Adrenal gland (tissue), 12 donors: Measurements from ENCODE around the gene TPP2. TPM values are rescaled to one million over a fixed set of nuclear protein-coding genes. Genes with fewer than 3 reads are reported as not detected.

Experiments
- DNase-seq, 7 donors: peaks; one replicate each; pipeline ENCODE4 v3.0.0-alpha.2; 2019 to 2020
- H3K27ac ChIP-seq, 5 donors: fragments of 200-600 bp; sonication (generic) in 4 of 5; 1 replicate in 3 of 5; 2 replicates in 2 of 5; pipeline versions ENCODE4 v1.5.1 to v1.8.0; 2016 to 2020; ENCODE audit warnings: mild to moderate bottlenecking in 1 of 5
- H3K27me3 ChIP-seq: fragments of 200-600 bp; 2 replicates; pipeline ENCODE4 v1.8.0; 2021
- H3K36me3 ChIP-seq, 2 donors: fragments of 200-600 bp; replicated peaks in 1 of 2; 1 replicate in 1 of 2; 2 replicates in 1 of 2; pipeline versions ENCODE4 v1.5.1 to v1.8.0; 2018 to 2022
- H3K4me1 ChIP-seq, 2 donors: fragments of 200-600 bp; replicated peaks in 1 of 2; 1 replicate in 1 of 2; 2 replicates in 1 of 2; pipeline versions ENCODE4 v1.5.1 to v1.8.0; 2018 to 2021
- H3K4me3 ChIP-seq, 4 donors: fragments of 200-600 bp; sonication (generic) in 3 of 4; one replicate each; pipeline ENCODE4 v1.5.1; 2016 to 2018
- H3K9me3 ChIP-seq, 3 donors: fragments of 200-600 bp; sonication (generic) in 1 of 3; replicated peaks in 1 of 3; 1 replicate in 2 of 3; 2 replicates in 1 of 3; pipeline versions ENCODE4 v1.5.1 to v1.8.0; 2016 to 2021
- POLR2A ChIP-seq, 2 donors: fragments of 450-650 bp; IDR thresholded peaks; one replicate each; pipeline ENCODE4 v1.6.1; 2017; ENCODE audit warnings: antibody characterized with exemption in 2 of 2, mild to moderate bottlenecking in 2 of 2, moderate library complexity in 1 of 2
- WGBS, 4 donors: extraction: QIAGEN DNeasy Blood & Tissue Kit in 2 of 4; methylation state at CpG; one replicate each; pipeline versions ENCODE4 v1.1.5 to v1.1.7; 2013 to 2017; 5-methylcytosine and 5-hydroxymethylcytosine counted together
- intact Hi-C, 2 donors: fragments of 100-400 bp; cut with DNase I; formaldehyde crosslinking; loops; one replicate each; pipeline versions ENCODE4 v1.14.1 to v1.15.0; 2022 to 2023
- polyA plus RNA-seq, 3 donors: library from polyadenylated mRNA; stranded (reverse); fragments of 200-250 nt in 2 of 3; fragments of 350-450 nt in 1 of 3; fragmentation: Illumina TruSeq in 1 of 3; extraction: RNeasy Lipid Tissue Mini Kit (QIAGEN cat#74804) in 1 of 3; gene quantifications; one replicate each; pipeline ENCODE4 v1.2.3, GENCODE V29; 2013 to 2014
- total RNA-seq, 9 donors: library from RNA; depleted of rRNA in 4 of 9; stranded (reverse); fragments of >200 nt in 4 of 9; fragments of 120-200 nt in 1 of 9; fragmentation: NEBNext Ultra II Directional in 1 of 9; extraction: Animal tissue kit (Norgen Biotek cat#: 25700) in 1 of 9; gene quantifications; one replicate each; pipeline versions ENCODE4 v1.1.0 to v1.2.4, GENCODE V29; 2013 to 2023
- TF ChIP-seq, protein P1 (sequence below), 6 experiments: fragments of 450-650 bp in 4 of 6; fragments of 200-600 bp in 2 of 6; sonication (generic) in 1 of 6; IDR thresholded peaks; 1 replicate in 5 of 6; 2 replicates in 1 of 6; pipeline versions ENCODE4 v1.5.1 to v1.8.0; 2016 to 2021; ENCODE audit warnings: antibody characterized with exemption in 6 of 6, mild to moderate bottlenecking in 2 of 6, moderate library complexity in 1 of 6
- donor health status: healthy with polysubstance abuse.
- donor health status: Bipolar disorder and iron deficiency.
- donor health status: DM: yes; HTN: yes; CAD: no.
- donor health status: DM: no; HTN: no; CAD: no.
- donor health status: DM: no; HTN: no; CAD: no.
- donor health status: DM: yes; HTN: yes; CAD: no.

TPP2 gene
- total and polyA plus RNA-seq, 12 donors = 13.8 to 50.6 (median 25.7) TPM

DNA sequence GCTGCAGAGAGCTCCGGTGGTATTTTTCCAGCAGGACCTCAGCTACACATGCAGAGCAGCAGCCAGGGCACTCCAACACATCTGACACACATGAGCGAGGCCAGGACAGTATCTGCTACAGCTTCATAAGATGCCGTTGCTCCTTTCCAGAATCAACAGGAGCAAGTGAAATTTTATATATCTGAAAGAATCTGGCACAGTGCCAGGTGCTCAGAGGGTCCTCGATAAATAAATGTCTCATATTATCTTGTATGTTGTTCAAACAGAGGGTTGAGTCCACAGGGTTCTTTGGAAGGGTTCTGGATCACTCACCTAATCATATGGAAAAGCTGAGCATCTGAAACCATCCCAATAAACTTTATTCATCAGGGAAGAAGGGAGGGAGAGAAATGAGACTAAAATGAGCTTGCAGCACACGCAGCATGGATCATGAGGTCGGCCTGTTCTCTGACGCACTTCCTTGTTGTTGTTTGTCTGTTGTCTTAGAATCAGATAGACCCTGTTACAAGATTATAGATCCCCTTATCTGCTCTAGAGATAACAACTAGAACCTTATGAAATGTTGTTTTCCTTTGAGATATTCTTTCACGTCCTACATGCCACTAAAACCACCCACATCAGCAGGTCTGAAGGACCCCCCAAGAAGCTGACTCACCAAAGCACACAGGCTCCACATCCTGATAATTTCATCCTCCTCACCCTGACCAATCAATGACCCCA, 101.3 kb downstream of the TPP2 start:
- no peak overlapping the region for H3K4me3 ChIP-seq
- no peaks in the 10 kb centered on the region for H3K4me1 ChIP-seq
- no peak for TF ChIP-seq POLR2A (IDR thresholded peaks at IDR 0.05)
- TF ChIP-seq, protein P1, sequence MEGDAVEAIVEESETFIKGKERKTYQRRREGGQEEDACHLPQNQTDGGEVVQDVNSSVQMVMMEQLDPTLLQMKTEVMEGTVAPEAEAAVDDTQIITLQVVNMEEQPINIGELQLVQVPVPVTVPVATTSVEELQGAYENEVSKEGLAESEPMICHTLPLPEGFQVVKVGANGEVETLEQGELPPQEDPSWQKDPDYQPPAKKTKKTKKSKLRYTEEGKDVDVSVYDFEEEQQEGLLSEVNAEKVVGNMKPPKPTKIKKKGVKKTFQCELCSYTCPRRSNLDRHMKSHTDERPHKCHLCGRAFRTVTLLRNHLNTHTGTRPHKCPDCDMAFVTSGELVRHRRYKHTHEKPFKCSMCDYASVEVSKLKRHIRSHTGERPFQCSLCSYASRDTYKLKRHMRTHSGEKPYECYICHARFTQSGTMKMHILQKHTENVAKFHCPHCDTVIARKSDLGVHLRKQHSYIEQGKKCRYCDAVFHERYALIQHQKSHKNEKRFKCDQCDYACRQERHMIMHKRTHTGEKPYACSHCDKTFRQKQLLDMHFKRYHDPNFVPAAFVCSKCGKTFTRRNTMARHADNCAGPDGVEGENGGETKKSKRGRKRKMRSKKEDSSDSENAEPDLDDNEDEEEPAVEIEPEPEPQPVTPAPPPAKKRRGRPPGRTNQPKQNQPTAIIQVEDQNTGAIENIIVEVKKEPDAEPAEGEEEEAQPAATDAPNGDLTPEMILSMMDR (IDR thresholded peaks at IDR 0.05) = no peak
- H3K27ac ChIP-seq = no peak overlapping the region
- H3K36me3 ChIP-seq = no peaks in the 10 kb centered on the region
- intact Hi-C loops = no loop called here
- WGBS, 4 donors = 73 to 84% (median 83%) methylated on average over 7 to 8 of the region's 8 CpGs
- no peaks in the 10 kb centered on the region for H3K9me3 ChIP-seq
- no peaks in the 10 kb centered on the region for H3K27me3 ChIP-seq
- no peak for DNase-seq

DNA sequence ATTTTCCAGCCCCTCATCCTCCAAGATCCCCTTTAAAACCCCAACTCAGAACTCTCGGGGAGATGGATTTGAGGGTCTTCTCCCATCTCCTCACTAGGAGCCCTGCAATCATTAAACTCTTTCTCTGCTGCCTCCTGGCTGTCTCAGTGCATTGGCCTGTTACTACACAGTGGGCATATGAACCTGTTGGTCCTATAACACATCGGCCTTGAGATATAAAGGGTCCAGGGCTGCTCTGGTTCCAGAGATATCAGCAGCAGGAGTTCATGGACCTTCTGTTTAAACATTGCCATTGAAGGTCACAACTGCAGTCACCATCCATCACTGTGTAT, 101.8 kb downstream of the TPP2 start:
- no peak overlapping the region for H3K4me3 ChIP-seq
- DNase-seq = no peak
- intact Hi-C loops = no loop called here
- no peaks in the 10 kb centered on the region for H3K9me3 ChIP-seq
- TF ChIP-seq POLR2A (IDR thresholded peaks at IDR 0.05) = no peak
- TF ChIP-seq, protein P1 (IDR thresholded peaks at IDR 0.05) = no peak
- no peaks in the 10 kb centered on the region for H3K4me1 ChIP-seq
- 75 to 92% (median 84%) methylated on average over 2 of the region's 2 CpGs for WGBS, 4 donors
- no peaks in the 10 kb centered on the region for H3K36me3 ChIP-seq
- H3K27ac ChIP-seq = no peak overlapping the region
- H3K27me3 ChIP-seq = no peaks in the 10 kb centered on the region

DNA sequence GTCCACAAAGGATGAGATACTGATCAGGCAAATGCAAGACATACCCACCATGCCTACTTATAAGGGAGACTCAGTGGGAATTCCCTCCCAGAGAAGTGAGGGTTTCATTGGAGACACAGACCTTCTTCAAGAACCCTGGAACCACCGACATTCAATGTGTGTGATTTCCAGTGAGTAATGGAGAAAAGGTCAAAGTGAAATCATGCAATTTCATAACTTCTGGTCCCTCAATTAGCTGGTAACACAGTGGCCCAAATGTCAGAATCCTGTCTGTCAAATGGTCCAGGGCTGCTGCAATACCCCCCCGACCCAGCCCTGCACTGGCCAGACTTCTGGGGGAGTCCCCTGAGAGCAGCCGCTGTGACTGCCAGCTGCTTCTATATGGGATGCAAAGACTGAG, 102.7 kb downstream of the TPP2 start:
- H3K27ac ChIP-seq = no peak overlapping the region
- intact Hi-C loops = no loop called here
- H3K27me3 ChIP-seq = no peaks in the 10 kb centered on the region
- no peak for TF ChIP-seq POLR2A (IDR thresholded peaks at IDR 0.05)
- TF ChIP-seq, protein P1 (IDR thresholded peaks at IDR 0.05) = no peak
- 69 to 77% (median 73%) methylated on average over 3 of the region's 3 CpGs for WGBS, 4 donors
- no peak overlapping the region for H3K4me3 ChIP-seq
- DNase-seq = no peak
- no peaks in the 10 kb centered on the region for H3K9me3 ChIP-seq
- no peaks in the 10 kb centered on the region for H3K4me1 ChIP-seq
- H3K36me3 ChIP-seq = no peaks in the 10 kb centered on the region

DNA sequence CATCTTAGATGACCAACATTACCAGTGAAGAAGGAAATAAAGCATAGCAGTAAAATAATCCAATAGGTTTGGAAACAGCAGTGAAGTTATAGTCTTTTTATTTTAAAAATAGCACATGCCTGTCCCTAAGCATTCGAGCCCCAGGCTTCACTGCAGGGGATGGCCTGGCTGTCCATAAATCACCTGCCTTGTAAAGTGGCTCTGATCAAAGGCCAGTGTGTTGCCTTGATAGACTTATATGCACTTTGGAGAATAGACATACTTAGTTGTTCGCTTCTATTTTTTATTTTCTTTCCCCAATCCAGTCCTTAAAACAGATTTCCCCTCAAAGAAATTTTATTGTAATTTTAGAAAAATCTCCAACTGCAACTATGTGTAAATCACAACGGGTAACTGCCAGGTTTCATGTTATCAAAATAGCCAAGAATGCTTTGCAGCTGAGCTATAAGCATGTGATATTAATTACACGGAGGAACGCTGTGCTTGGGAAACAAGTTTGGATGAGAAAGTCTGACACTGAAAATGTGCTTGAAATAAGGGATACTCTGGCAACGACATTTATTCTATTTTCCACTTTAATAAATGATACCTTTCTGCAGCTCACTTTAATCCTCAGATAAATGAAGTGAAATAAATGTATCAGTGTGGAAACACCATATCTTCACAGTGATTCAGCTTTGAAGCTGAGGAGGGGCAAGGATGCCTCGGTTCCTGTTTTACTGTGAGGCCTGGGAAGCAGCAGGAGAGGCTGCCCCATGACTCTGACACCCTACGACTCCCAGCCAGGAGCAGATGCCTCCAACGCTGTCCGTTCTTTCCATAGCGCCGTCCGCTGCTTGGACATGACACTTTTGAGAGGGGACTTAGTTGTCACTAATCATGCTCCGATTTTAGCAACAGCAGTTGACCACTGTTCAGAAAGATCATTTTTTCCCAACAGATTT, 103.6 kb downstream of the TPP2 start:
- Histone ChIP-seq H3K27me3 (no peaks in the 10 kb centered on the region), H3K4me1 (peaks cover 0 to 2% of the 10 kb centered on the region in 2 donors), H3K27ac (no peak overlapping the region), H3K4me3 (no peak overlapping the region), H3K36me3 (no peaks in the 10 kb centered on the region), H3K9me3 (no peaks in the 10 kb centered on the region)
- intact Hi-C loops = no loop called here
- no peak for TF ChIP-seq POLR2A (IDR thresholded peaks at IDR 0.05)
- TF ChIP-seq, protein P1 (IDR thresholded peaks at IDR 0.05) = no peak
- no peak for DNase-seq
- 61 to 70% (median 65%) methylated on average over 14 of the region's 14 CpGs for WGBS, 4 donors
